Activated CD4-positive, CD25-positive, alpha-beta regulatory T cell treated with anti-CD3 and anti-CD28 coated beads, Interleukin-2, amount 50 U/mL, for 24 hours (primary cell): ENCODE data around the gene TMEM97.
"Not testable (repeated sequence)": the region's sequence is repeated elsewhere in the genome, so short reads cannot be mapped to it uniquely, and the experiment has no call there.

Experiments used
- ATAC-seq, 2 donors: fragments of 150-1000 bp; cut with Tn5 transposase; one replicate each; pipeline ENCODE4 v1.10.0; 2021; ENCODE audit warnings: mild to moderate bottlenecking in 1 of 2, moderate library complexity in 1 of 2

TMEM97 gene

GRCh38 chr17:28318759-28319597 is at the start of gene TMEM97:
Gene TMEM97, plus strand, starts transcription at chr17:28319200. Its CDS starts 40 bp downstream, at chr17:28319240.
- peak; percentile 98 to 99 for ATAC-seq

GRCh38 chr17:28270055-28270454 is 48.9 kb upstream of the TMEM97 start:
- ATAC-seq, result no peak

- ATAC-seq, result no peak
Observed at GRCh38 chr17:28270926-28271325, 48.1 kb upstream of the TMEM97 start.

DNA sequence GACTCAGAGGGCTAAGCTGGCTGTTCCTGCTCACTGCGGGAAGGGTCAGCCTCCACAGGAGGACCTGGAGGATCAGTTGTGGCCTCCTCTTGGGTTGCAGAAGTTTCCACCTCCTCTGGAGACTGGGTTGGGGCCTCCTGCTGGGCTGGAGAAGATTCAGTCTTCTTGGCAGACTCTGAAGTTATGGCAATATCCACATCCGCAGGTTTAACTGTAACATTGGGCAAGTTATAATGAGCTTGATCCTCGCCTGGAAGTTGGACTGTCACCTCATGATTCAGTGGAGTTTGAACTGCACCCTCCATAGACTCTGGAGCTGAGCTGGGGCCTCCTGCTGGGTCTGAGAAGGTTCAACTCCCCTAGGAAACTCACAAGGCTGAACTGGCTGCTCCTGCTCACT is 47.6 kb upstream of the TMEM97 start:
- ATAC-seq, result no peak

DNA sequence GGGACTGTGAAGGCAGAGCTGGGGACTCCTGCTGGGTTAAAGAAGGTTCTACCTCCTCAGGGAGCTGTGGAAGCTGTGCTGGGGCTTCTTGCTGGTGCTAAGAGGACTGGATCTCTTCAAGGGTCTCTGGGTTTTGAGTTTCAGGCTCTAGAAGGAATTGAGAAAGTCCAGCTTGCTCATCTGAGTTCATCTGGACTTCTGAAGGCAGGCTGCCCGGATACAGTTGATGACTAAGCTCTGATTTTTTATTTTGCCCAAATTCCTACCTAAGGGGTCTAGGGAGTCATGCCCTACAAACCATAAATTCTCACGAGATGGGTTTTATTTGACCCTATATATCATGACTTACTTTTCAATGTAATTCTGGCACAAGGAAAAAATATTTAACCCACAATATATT is 46.8 kb upstream of the TMEM97 start:
- no peak for ATAC-seq

DNA sequence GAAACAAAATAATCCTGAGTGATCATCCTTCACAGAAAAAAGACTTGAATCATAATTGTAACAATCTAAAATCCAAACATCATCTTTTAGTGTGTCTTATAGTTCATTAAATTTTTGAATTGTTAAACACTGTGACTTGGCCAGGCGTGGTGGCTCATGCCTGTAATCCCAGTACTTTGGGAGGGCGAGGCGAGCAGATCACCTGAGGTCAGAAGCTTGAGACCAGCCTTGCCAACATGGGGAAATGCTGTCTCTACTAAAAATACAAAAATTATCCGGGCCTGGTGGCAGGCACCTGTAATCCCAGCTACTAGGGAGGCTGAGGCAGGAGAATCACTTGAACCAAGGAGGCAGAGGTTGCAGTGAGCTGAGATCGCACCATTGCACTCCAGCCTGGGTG is 45.7 kb upstream of the TMEM97 start:
- not testable (repeated sequence) for ATAC-seq

DNA sequence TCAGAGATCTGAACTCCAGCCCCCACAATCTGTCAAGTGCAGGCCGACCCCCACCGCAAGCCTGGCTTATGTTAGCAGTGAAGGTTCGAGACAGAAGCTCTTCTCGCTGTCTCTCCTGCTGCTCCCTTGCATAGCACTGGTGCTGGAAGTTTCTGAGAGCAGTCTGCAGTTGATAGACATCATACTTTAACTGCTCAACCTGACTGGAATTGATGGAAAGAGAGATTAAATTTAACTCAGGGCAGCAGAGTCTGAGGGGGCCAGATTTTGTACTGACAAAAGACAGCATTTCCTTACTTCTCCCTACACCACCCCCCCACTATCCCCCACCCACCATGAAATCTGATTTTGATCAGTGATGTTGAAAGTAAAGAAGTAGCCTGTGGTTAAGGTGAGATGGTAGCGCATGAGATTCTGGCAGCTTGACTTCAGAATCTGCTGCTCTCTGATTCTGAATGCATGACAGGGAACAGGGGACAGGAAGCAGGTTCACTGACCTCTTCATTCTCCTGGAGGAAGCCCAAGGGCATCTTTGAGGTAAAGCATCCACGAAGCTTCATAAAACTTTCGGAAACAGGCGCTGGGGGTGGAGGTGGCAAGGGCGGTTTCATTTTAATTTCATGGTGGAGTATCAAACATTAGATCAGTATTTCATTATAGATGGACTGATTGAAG is 44.3 kb upstream of the TMEM97 start:
- no peak for ATAC-seq

GRCh38 chr17:28276011-28276410 is 43.0 kb upstream of the TMEM97 start:
- no peak for ATAC-seq

DNA sequence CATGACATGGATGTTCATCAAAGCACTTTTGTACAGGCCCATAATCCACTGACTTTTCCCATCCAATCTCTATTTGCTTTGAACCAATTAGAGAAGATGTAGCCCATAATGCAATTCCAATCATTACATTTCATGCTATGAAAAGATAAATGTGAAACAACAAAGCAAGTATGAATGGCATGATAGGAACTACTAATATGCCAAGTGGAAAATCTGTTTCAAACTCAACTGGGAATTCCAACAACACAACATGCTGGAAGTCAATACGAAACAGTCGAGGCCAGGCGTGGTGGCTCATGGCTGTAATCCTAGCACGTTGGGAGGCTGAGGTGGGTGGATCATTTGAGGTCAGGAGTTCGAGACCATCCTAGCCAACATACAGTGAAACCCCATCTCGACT is 39.6 kb upstream of the TMEM97 start:
- no peak for ATAC-seq

GRCh38 chr17:28280826-28281225 is 38.2 kb upstream of the TMEM97 start:
- ATAC-seq, result no peak

DNA sequence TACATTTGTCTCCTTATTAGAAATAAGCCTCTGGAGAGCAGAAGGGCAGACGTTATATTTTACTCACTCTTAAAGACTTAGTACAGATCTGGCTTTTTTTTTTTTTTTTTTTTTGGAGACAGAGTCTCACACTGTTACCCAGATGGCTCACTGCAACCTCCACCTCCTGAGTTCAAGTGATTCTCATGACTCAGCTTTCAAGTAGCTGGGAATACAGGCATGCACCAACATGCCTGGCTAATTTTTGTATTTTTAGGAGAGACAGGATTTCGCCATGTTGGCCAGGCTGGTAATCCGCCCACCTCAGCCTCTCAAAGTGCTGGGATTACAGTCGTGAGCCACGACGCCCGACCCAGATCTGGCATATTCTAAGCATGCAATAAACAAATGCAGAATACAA is 36.4 kb upstream of the TMEM97 start:
- no peak for ATAC-seq

DNA sequence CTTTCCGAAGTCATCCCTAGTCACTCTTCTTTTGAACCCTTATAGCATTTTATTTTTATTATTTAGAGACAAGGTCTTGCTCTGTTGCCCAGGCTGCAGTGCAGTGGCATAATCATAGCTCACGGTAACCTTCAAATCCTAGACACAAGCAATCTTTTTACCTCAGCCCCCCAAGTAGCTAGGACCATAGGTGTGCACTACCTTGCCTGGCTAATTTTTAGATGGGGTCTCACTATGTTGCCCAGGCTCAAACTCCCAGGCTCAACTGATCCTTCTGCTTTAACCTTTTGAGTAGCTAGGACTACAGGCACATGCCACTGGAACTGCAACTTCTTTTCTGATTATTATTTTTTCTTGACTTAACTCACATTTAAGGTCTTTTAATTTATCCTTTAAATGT is 33.0 kb upstream of the TMEM97 start:
- no peak for ATAC-seq

GRCh38 chr17:28290703-28291102 is 28.3 kb upstream of the TMEM97 start:
- ATAC-seq, result no peak

DNA sequence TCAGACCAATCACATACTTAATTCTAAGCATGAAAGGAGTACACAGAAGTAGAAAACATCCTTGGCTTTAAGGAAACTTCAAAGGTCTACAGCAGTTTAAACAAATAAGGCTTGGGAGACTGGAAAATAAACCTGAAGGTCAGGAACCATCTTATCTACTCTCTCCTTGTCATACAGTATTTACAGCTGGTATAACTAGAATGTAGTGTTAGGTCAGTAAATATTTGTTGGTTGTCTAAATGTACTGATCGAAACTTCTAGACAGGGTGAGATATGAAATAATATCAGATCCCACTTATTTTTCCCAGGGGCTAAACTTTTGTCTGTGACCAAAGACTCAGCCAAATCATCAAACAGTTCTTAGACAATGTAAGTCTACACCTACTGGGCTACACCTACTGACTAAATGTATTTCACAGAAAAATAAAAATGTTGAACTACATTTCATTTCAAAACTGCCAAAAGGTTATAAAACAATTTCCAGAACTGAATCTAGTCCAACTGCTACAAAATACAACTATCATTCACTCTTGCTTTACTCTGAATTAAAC is 27.1 kb upstream of the TMEM97 start:
- ATAC-seq, result no peak

DNA sequence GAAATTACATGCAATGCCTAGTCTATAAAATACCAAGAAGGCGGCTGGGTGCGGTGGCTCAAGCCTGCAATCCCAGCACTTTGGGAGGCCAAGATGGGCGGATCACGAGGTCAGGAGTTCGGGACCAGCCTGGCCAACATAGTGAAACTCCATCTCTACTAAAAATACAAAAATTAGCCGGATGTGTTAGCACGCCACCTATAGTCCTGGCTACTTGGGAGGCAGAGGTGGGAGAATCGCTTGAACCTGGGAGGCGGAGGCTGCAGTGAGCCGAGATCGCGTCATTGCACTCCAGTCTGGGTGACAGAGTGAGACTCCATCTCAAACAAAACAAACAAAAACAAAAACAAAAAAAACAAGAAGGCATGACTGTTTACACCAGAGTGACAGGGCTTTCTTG is 26.1 kb upstream of the TMEM97 start:
- ATAC-seq, result not testable (repeated sequence)

GRCh38 chr17:28293994-28294393 is 25.0 kb upstream of the TMEM97 start:
- ATAC-seq, result no peak

DNA sequence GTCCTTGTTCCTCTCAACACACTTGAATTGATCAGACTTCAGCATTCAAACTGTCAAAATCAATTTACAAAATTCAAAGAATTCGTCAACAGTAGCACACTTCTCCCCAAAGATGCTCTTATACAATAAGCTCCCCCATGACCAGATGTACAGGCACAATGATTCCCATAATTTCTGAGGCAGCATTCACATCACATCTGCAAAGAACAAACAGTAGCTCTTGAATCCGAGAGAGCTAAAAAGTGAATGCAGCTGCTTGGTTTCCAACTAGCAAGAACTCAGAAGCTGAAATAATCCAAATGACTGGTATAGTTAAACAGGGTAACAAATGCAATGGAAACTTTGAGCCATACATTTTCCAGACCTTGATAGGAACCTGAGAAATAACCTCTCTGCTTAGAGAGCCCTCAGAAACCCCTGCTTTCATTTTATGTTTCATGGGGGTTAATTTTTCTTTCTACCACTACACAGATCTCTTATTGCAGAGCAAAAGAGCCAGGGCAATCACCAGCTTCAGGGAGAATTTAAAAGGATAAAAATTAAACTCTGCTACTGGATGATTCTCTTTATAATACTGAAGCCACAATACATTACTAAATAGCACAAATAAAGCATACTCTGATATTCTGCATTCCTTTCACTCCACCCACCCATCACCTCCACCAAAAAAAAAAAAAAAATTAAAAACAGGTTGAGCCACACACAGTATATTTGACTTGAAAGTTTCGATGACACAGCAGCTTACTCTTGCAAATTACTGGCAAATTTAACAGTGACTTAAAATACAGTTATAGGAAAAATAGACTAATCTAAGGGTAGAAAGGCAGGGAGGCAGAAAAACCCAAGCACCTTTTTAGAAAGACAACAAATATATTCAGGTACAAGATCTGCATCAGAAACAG is 23.1 kb upstream of the TMEM97 start:
- ATAC-seq, result peak; percentile 70

DNA sequence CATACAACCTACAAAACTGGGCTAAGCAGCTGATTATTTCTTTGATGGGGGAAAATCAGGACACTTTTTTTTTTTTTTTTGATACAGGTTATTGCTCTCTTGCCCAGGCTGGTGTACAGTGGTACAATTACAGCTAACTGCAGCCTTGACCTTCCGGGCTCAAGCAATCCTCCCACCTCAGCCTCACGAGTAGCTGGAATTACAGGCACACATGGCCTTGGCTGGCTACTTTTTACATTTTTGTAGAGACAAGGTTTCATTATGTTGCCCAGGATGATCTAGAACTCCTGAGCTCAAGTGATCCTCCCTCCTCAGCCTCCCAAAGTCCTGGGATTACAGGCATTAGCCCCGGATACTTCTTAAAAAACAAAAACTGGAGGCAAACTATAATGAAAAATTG is 20.6 kb upstream of the TMEM97 start:
- ATAC-seq, result no peak

- ATAC-seq, result no peak
Observed at GRCh38 chr17:28306954-28307401, 12.0 kb upstream of the TMEM97 start.

DNA sequence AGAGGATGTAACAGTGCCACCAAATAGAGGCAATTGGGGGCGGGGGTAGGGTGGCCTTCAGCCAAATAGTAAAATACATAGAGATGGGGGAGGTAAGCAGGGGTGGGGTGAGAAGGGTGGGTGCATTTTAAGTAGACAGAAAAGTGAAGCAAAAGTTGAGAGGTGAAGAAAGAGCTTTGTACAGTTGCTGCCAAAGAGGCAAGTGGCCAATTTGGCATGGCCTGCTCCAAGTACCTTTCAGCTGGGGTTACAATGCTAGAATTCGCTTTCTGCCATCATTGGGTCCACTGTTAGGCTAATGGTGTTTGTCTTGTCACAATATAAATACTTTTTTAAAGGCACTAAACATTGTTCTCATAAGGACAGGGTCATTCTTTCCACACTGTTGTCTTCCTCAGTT is 5.2 kb upstream of the TMEM97 start:
- ATAC-seq, result no peak

DNA sequence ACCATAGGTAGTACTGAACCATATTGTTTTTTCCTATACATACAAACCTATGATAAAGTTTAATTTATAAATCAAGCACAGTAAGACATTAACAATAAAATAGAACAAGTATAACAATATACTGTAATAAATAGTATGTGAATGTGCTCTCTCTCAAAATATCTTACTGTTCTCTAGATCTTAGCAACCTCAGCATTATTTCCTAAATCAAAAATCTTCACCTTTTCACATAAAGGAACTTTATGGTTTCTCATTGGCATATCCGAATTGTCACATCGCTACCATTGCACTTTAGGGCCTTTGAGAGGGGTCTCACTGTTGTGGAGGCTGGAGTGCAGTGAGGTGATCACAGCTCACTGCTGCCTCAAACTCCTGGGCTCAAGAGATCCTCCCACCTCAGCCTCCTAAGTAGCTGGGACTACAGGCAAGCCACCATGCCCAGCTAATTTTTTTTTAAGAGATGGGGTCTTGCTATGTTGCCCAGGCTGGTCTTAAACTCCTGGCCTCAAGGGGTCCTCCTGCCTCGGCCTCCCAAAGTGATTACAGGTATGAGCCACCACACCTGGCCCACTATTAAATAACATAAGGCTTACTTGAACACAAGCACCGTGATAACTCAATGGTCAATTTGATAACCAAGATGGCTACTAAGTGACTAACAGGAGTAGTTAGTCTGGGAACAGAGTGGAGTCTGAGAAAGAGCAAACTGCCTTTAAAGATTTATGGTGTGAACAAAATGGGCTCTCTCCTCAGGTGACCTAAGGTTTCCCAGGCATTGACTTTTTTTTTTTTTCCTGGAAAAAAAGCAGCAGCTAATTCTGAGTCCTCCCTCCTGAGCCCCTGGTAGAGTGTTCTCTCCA is 2.9 kb upstream of the TMEM97 start:
- ATAC-seq, result no peak
